Suppressor macrophage (primary cell): ENCODE measurements around the gene PLA2G7.
"Not testable (repeated sequence)": the region's sequence is repeated elsewhere in the genome, so short reads cannot be mapped to it uniquely, and the experiment has no call there.

ENCODE experiments used
- DNase-seq, 4 experiments: peaks; one replicate each; pipeline ENCODE4 v3.0.0-alpha.2; 2020 to 2022

Gene PLA2G7

GRCh38 chr6:46748940-46749503 is 13.8 kb upstream of the PLA2G7 start:
- no peak for DNase-seq

DNA sequence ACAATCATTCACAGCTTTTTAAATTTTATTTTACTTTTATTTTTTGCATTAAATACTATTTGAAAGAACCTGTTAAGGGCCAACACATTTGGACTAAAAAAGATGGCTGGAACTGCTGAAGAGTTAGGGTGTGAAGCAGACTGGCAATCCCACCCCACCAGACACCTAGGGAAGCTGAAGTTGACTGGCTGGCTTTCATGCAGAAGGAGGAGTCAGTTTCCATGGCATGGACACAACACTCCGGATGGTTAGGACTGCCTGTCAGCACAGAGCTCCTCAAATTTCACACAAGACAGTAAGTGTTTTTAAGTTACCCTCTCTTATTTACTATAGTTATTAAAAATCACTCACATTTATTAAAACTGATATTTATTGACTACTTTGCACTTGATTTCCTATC is 11.5 kb upstream of the PLA2G7 start, which contains the start of gene ANKRD66:
TSS of gene ANKRD66 (plus strand) at position 238 of the 400 bp plus-strand sequence. CDS start 5,016 bp downstream, outside the sequence.
- no peak for DNase-seq

GRCh38 chr6:46745973-46746372 is 10.8 kb upstream of the PLA2G7 start:
- no peak for DNase-seq

DNA sequence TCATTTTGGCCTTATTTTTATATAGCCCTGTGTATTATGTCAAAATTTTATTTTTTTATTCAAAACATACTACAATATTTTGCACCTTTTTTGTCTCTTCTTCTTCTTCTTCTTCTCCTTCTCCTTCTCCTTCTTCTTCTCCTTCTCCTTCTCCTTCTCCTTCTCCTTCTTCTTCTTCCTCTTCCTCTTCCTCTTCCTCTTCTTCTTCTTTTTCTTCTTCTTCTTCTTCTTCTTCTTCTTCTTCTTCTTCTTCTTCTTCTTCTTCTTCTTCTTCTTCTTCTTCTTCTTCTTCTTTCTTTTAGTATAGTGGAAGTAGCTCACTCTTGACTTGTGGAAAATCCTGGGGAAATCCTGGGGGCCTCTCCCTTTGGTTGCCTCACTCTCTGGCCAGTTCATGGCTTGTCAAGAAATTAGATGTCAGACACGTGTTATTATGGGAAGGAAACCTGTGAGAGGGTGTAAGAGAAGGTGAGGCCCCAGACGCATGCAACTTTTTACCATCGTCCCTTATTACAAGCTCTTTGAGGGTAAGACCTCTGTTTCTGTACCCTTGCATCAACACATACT is 9.1 kb upstream of the PLA2G7 start:
- not testable (repeated sequence) for DNase-seq

DNA sequence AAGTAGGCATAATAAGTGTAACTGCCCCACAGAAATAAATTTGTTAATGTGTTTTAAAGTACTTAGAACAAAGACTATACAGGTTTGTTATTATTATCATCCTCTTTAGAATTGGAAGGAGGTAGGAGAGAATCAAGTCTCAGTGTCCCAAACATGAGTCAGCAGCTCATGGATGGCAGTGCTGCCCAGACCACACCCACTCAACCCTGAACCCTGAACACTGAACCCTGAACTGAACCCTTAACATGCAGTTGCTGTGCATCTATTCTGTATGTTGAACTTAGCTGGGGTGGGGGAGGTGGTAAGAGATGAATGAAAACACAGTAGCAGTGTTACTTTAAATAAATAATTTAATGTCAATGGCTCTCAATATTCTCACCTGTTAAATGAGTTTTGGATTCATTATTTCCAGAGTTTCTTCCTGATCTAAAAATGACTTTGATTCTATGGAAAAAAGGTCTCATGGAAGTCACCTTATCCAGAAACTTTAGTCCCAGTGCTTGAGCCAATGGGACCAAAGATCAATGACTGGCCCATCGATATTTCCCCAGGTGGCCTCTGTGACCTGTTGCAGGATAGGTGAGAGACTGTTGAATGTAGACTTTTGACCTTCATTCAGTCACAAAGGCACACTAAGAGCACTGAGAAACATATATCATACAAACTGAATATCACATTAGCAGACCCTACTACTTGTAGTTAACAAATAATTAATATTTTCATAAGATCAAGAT is 8.4 kb upstream of the PLA2G7 start:
- DNase-seq, result no peak

DNA sequence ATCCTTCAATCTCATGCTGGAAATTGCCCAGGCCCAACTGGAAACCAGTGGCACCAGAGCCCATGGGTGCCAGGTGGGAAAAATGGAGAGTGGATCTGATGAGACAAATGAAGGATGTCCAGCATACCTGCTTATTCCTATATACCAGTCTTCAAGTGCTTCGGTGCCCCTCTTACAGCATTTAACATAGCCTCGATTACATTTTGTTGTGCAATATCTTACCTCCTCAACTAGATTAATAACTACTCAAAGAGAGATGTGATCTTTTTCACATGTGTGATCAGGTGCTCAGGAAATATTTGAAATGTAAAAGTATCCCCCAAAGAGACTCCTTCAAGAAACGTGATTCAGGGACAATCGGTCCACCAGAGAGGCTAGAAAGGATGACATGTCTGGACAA is 6.7 kb upstream of the PLA2G7 start:
- no peak for DNase-seq

DNA sequence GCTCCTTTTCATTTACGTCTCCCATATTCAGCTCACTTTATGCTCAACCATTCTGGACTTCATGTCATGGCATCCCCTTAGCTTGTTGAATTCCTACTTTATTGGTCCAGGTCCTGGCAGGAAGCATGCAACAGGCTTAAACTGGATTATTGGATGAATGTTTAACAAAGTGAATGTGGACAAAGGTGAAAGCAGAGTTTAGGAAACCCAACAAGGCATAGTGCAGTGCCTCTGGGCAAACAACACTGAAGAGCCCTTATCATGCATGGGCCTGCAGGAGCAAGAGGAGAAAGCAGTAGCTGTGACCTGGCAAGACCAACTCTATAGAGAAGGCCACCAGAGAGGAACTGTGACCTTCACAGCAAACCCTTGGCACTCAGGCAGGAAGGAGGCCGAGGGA is 6.3 kb upstream of the PLA2G7 start:
- no peak for DNase-seq

DNA sequence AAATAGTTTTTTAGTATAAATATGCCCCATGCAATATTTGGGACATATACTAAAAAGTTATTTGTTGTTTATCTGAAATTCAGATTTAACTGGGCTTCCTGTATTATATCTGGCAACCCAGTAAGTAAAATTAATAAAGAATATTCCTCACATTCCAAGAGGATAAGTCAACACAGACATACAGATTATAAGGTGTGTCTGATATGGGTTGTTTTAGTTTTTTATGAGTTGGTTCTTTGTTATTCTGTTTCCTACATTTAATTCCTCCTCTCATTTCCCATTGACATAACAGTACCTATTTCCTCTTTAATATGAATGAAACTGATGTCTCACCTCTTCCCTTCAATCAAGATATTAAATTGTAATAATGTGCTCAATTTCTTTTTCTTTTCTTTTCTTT is 1.7 kb upstream of the PLA2G7 start:
- no peak for DNase-seq

DNA sequence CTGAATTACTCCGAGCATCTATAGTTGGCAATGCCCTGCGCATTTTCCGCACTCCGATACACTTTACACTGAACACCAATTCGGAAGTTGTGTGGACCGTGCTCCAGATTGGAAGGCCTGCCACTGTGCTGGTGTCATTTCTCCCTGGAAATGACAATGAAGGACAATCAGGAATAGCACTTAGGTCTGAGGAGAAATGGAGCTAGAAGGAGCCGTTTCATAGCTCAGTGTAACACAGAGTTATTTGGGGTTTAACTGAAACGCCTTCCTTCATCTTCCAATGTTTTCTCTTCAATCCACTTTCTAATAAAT is 501 bp upstream of the PLA2G7 start:
- no peak for DNase-seq

GRCh38 chr6:46733341-46733801 is 1.8 kb downstream of the PLA2G7 start:
- peak; percentile 59 to 63 (median 59) for DNase-seq

GRCh38 chr6:46730921-46731461 is 4.2 kb downstream of the PLA2G7 start:
- peak; percentile 79 to 98 (median 90) for DNase-seq

GRCh38 chr6:46729787-46730326 is 5.3 kb downstream of the PLA2G7 start:
- DNase-seq, result peak; percentile 18 to 56 (median 32)

DNA sequence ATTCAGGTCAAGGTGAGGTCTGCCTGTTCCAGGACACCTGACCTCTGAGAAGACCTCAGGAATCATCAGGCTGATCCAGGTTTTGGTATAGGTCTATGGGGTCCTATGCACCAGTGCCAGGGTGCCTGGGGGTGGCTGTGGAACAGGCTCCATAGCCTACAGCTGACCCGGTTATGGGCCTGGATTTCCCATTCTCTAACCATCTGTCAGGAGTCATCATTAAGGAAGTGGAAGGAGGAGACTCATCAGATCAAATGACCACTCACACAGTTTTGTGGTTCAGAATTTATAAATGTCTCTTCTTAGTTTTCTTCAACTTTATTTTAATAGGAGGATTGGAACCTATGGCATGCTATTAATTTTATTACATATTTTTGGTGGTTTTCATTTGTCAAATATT is 14.8 kb downstream of the PLA2G7 start:
- DNase-seq, result peak in 3 of 4 experiments; percentile 48 to 54 (median 52)

DNA sequence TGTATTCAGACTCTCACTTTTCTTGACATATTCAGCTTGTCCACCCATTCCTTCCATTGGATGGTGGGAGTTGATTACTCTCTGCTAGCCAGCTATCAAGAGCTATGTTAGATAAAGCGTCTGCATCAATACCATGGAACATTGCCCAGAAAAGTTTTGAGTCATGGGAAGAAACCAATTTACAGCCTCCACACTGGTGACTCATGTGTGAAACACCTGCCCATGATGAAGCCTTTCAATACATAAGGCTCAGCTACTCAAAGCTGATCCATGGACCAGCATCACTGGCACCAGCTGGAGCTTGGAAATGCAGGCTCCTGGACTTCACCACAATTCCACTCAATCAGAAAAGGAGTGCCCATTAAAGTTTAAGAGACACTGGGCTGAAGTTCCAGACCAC is 16.1 kb downstream of the PLA2G7 start:
- DNase-seq, result peak in 2 of 4 experiments; percentile 19 to 21

- DNase-seq, result peak; percentile 56 to 85 (median 71)
Observed at GRCh38 chr6:46715141-46715540, 20.0 kb downstream of the PLA2G7 start.

DNA sequence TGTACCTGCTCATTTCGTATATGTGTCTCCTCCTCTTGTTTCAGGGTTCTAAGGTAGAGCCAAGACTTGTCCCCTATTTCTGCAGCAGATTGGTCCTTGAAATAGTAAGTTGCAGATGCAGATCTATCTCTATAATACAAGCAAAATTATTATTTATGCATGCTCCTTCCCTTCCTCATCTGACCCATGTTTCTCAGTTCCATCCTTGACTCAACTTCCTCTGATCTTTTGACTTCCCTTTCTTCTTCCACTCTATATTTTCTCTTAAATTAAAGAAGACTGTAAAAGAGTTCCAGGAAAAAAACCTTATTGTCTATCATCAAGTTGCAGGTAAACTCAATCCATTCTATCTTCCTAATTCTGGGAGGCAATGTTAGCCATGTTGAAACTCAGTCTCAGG is 23.7 kb downstream of the PLA2G7 start:
- DNase-seq, result peak in 2 of 4 experiments; percentile 49 to 58

DNA sequence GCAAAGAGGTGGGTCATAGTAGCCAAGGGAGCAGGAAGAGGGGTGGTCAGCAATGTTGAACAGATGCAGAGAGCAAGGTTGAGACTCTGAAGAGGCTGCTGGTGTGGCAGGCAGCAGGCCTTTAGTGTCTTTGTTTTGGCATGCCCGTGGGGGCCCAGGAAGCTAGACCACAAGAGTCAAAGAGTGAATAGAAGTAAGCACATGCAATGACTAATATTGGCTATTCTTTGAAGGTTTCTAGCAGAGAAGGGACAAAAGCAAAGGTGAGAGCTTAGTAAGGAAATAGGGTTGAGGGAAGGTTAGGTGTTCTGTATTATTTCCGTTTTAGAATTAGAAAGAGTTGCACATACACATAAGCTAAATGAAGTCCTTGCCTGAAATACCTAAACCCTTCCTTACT is 28.7 kb downstream of the PLA2G7 start:
- DNase-seq, result no peak

DNA sequence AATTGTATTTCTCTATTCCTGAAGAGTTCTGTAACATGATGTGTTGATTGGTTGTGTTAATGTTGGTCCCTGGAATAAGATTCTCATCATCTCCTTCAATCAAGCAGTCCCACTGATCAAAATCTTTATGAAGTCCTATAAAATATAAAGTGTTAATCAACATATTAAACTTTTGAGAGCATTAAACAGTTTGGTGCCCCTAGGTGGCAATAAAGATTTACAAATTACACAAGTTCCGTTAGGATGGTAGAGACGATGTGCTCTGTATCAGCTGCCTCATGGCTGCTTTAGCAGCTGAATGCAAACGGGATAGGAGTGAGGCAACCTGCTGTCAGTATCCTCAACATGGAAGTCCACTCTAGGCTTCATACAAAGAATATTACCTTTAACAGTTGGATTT is 30.6 kb downstream of the PLA2G7 start:
- peak; percentile 41 to 65 (median 52) for DNase-seq

GRCh38 chr6:46699970-46700369 is 35.2 kb downstream of the PLA2G7 start:
- DNase-seq, result no peak

- no peak for DNase-seq
Observed at GRCh38 chr6:46690911-46691451, 44.2 kb downstream of the PLA2G7 start.

DNA sequence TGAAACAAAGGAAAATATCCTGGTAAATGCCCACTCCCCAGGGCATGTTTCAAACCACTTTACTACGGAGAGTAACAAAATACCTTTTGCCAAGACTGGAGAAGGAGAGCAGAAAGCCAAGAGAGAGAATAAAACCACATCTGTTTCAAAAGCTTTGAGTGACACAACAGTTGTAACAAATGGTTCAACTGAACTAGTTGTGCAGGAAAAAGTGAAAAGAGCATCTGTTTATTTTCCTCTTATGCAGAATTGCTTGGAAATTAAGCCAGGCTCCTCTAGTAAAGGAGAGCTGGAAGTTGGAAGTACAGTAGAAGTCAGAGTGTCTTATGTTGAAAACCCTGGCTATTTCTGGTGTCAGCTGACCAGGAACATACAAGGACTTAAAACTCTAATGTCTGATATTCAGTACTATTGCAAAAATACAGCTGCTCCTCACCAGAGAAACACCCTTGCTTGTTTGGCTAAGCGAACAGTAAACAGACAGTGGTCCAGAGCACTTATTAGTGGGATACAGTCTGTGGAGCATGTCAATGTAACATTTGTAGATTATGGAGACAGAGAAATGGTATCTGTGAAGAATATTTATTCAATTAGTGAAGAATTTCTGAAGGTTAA is 44.9 kb downstream of the PLA2G7 start:
- no peak for DNase-seq

DNA sequence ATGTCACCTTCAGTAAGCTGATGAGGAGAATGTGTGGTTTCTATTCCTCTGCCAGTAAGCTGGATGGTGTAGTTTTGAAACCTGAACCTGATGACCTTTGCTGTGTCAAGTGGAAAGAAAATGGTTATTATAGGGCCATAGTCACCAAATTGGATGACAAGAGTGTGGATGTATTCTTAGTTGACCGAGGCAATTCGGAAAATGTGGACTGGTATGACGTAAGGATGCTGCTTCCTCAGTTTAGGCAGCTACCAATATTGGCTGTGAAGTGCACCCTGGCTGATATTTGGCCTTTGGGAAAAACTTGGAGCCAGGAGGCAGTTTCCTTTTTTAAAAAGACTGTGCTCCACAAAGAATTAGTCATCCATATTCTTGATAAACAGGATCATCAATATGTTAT is 45.5 kb downstream of the PLA2G7 start:
- DNase-seq, result no peak

DNA sequence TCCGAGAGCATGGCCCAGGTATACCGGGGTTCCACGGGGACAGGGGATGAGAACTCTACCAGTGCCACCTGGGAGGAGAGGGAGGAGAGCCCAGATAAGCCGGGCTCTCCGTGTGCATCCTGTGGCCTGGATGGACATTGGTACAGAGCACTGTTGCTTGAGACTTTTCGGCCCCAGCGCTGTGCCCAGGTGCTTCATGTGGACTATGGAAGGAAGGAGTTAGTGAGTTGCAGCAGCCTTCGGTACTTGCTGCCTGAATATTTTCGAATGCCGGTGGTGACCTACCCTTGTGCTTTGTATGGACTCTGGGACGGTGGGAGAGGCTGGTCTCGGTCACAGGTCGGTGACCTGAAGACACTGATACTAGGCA is 46.2 kb downstream of the PLA2G7 start:
- no peak for DNase-seq
